Fibroblast of skin of left biceps (primary cell): ENCODE results near the gene OSBPL2.

Experiments
- DNase-seq, 2 experiments: peaks; one replicate each; pipeline ENCODE4 v3.0.0-alpha.2; 2013; ENCODE audit warnings: low read depth in 2 of 2

OSBPL2 gene

DNA sequence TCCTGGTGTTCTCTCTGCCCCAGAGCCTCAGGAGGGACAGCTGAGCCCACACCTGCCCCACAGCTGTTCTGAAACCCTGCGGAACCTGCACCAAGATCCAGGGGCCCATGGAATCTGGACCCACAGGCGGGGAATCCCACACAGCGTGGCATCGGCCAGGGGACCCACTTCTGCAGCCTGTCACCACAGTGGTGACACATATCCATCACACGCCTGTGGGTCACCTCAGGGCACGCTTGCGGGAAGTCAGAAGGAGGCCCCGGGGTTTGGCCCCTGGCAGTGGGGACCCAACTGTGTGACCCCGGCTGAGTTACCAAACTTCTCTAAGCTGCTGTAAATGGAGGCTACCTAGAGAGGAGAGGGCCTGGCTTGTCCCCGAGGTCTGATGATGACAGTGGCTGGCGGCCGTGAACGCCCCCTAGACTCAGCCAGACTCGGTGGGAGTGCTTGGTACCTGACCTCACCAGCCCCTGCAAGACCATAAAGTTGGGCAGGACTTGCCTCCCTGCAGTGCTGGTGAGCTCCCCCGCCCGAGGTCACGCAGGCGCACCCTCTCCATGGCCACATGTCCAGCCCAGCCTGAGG, 16.0 kb upstream of the OSBPL2 start:
- DNase-seq: no peak

- no peak for DNase-seq
Measured at GRCh38 chr20:62222972-62223371, 15.3 kb upstream of the OSBPL2 start.

- DNase-seq: no peak
Measured at GRCh38 chr20:62223571-62223970, 14.8 kb upstream of the OSBPL2 start.

- no peak for DNase-seq
Measured at GRCh38 chr20:62224113-62224855, 14.0 kb upstream of the OSBPL2 start.

- DNase-seq: no peak
Measured at GRCh38 chr20:62225026-62225425, 13.3 kb upstream of the OSBPL2 start.

- no peak for DNase-seq
Measured at GRCh38 chr20:62225820-62226635, 12.3 kb upstream of the OSBPL2 start.

- DNase-seq: no peak
Measured at GRCh38 chr20:62226707-62227590, 11.4 kb upstream of the OSBPL2 start.

DNA sequence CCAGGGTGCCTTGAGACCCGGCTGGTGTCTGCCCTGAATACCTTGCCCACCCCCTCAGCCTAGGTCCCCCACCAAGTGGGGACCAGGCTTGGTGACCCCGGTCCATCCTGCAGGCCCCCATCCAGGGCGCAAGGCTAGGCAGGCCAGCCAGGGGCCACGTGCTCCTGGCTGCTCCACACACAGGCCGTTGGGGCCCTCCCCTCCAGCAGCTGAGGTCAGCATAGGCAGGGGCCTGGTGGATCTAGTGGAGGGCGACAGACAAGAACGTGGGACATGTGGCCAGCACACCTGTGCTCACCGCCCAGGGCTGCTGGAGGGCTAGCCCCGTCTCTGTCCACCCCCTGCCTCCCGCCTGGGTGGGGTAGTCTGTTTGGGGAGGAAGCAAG, 10.7 kb upstream of the OSBPL2 start:
- DNase-seq: no peak

DNA sequence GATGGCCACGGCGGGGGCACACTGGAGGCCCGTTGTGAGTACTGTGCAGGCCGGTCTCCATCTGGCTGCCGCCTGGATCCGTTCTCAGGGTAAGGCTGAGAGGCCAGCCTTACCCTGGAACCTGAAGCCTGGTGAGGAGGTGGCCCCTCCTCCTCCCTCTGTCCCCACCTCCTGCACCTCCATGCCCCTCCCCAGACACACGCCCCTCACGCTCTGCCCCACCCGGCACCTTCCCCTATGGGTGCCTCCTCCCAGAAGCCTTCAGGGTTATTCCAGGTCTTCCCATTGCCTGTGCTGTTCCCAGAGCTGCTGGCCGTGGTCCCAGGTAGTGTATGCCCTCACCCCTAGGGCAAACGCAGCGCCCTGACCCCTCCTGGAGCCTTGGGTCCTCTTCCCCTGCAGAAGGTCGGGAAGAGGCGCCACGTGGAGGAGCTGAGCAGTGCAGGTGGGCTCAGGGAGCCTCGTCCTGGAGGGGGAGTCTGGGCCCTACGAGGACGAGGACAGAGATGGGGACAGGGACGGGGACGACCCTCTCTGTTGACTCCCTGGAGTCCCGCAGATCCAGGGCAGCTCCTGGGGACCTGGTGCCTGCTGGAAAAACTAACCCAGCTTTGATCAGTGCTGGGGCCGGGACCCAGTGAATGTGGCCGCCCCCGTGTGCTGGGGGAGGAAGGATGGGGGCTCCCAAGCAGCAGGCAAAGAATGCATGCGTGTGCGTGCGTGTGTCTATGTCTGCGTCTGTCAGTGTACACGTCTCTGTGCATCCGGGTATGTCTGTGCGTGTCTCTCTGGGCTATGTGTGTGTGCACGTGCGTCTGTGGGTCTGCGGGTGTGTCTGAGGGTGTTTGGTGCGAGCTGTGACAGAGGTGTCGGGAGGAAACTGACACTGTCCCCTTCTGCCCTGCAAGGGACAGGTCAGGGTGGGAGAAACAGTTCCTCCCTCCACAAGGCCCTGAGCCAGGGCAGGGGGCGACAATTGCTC, 10.1 kb upstream of the OSBPL2 start:
- DNase-seq: no peak

DNA sequence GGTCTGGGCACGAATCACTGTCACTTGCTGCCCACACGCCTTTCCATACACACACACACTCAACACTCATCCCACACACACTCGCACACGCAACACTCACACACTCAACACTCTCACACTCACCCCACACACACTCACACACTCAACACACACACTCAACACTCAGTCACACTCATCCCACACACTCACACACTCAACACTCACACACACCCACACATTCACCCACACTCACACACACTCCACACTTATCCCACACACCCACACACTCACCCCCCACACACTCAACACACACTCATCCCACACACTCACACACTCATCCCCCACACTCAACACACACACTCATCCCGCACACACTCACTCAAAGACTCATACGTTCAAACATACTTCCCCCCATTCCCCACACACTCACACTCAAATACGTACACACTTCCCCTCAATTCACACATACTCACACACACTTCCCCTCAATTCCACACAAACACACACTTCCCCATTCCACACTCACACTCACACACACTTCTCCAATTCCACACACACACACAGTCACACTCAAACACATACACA, 9.3 kb upstream of the OSBPL2 start:
- no peak for DNase-seq

GRCh38 chr20:62229667-62230066, 8.7 kb upstream of the OSBPL2 start:
- DNase-seq: no peak

DNA sequence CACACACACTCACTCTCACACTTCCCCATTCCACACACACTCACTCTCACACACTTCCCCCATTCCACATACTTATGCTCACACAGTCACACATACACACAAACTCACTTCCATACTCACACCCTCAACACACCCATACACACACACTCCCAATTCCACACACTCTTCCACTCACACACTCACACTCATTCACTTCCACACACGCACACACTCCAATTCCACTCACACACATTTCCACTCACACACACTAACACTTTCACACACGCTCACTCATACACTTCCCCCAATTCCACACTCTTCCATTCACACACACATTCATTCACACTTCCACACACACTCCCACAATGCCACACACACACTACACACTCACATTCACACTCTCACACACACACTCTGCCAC, 8.0 kb upstream of the OSBPL2 start:
- DNase-seq: no peak

DNA sequence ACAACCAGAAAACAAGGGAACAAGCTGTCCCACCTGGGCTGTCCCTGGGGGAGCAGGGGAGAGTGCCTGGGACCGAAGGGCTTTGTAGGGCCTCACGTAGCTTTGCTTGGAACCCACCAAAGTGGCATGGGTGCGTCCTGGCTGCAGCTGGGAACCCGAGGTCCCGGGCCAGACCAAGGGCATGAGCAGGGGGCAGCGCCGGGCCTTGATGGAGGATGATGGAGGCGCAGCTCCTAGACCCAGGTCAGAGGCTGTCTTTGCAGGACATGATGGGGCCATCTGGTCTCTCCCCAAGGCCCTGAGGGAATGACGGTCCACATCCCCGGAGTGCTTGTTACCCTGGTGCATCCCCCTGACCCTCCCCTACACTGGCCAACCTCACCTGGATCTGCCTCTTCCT, 7.6 kb upstream of the OSBPL2 start:
- DNase-seq: no peak

- no peak for DNase-seq
Measured at GRCh38 chr20:62231292-62231691, 7.0 kb upstream of the OSBPL2 start.

GRCh38 chr20:62232194-62232593, 6.1 kb upstream of the OSBPL2 start:
- no peak for DNase-seq

GRCh38 chr20:62232770-62233645, 5.3 kb upstream of the OSBPL2 start:
- no peak for DNase-seq

GRCh38 chr20:62233684-62234083, 4.6 kb upstream of the OSBPL2 start:
- no peak for DNase-seq

GRCh38 chr20:62234339-62234738, 4.0 kb upstream of the OSBPL2 start:
- DNase-seq: no peak

DNA sequence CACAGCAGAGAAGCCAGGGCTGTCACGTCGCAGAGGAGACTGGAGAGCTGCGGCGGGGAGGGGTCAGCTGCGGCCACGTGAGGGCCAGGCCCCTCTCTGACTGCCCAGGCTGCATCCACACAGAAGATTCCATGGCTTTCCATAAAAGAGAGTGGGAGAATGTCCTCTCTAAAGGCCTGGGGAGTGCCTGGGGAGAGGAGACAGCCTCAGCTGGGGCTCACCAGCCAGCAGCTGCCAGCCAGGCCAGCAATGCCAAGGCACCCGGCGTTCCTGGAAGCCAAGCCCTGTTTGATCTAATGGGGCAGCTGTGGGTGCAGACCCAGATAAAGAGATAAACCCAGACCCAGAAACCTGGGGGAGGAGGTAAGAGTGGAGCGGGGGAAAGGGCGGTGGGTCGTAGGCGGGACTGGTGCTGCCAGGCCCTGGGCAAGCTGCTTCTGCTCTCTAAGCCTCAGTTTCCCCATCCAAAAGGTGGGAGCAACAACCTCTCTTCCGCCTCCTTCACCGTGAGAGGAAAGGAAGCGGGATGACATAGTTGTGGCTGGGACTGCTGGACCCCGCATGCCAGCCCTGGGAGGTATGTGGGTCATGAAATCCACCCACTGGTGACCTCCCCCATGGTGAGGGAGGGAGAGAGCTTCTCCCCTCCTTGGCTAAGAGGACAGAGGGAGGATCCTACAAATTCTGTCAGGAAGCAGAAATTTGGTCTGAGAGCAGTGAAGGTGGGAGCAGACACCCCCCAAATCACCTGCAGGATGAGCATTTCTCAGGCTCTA, 3.1 kb upstream of the OSBPL2 start:
- no peak for DNase-seq
